ENCODE results near the gene CRIM1. TPM values are rescaled to one million over a fixed set of nuclear protein-coding genes. Genes with fewer than 3 reads are reported as not detected.

Gene CRIM1
- polyA plus RNA-seq, 12 donors, result 18.3 to 57.3 (median 22.6) TPM; not detected in 1

- no peak for DNase-seq
Observed at GRCh38 chr2:36515538-36515937, 160.0 kb downstream of the CRIM1 start.

- no peak for DNase-seq
Observed at GRCh38 chr2:36516136-36516870, 160.7 kb downstream of the CRIM1 start.

GRCh38 chr2:36520431-36520830, 164.9 kb downstream of the CRIM1 start:
- DNase-seq, result no peak

GRCh38 chr2:36523153-36523552, 167.6 kb downstream of the CRIM1 start:
- no peak for DNase-seq

GRCh38 chr2:36525245-36525644, 169.7 kb downstream of the CRIM1 start:
- no peak for DNase-seq

- DNase-seq, result no peak
Observed at GRCh38 chr2:36526226-36526625, 170.6 kb downstream of the CRIM1 start.

- DNase-seq, result no peak
Observed at GRCh38 chr2:36528274-36528673, 172.7 kb downstream of the CRIM1 start.

- no peak for DNase-seq
Observed at GRCh38 chr2:36528766-36529392, 173.3 kb downstream of the CRIM1 start.

GRCh38 chr2:36530178-36530982, 174.8 kb downstream of the CRIM1 start:
- DNase-seq, result no peak

- DNase-seq, result peak; percentile 18
Observed at GRCh38 chr2:36530983-36531354, 175.4 kb downstream of the CRIM1 start.

- DNase-seq, result no peak
Observed at GRCh38 chr2:36534275-36534799, 178.8 kb downstream of the CRIM1 start.

GRCh38 chr2:36535099-36535498, 179.5 kb downstream of the CRIM1 start:
- DNase-seq, result no peak

- DNase-seq, result no peak
Observed at GRCh38 chr2:36536776-36537175, 181.2 kb downstream of the CRIM1 start.

GRCh38 chr2:36538335-36538734, 182.8 kb downstream of the CRIM1 start:
- DNase-seq, result no peak

- no peak for DNase-seq
Observed at GRCh38 chr2:36539631-36540030, 184.1 kb downstream of the CRIM1 start.

GRCh38 chr2:36540986-36541754, 185.6 kb downstream of the CRIM1 start:
- no peak for DNase-seq

- DNase-seq, result no peak
Observed at GRCh38 chr2:36541891-36542595, 186.5 kb downstream of the CRIM1 start.

GRCh38 chr2:36544638-36545338, 189.2 kb downstream of the CRIM1 start:
- DNase-seq, result no peak

- no peak for DNase-seq
Observed at GRCh38 chr2:36545871-36546416, 190.4 kb downstream of the CRIM1 start.

- no peak for DNase-seq
Observed at GRCh38 chr2:36547906-36548305, 192.3 kb downstream of the CRIM1 start.

Data from muscle of arm (tissue), 12 donors.